OCI-LY3 (cell line): ENCODE results near the gene ANKRD18A.

Experiments
- EZH2phosphoT487 ChIP-seq: fragments of 200-600 bp; shearing (Covaris generic); IDR thresholded peaks from 2 replicates; pipeline ENCODE4 v1.6.1; 2018; ENCODE audit warnings: antibody characterized with exemption, mixed run types, low read depth
- TF ChIP-seq, protein P1 (sequence below): fragments of 200-600, 300-600 bp; sonication (generic); IDR thresholded peaks from 2 replicates; pipeline ENCODE4 v1.5.1; 2014; ENCODE audit warnings: antibody characterized with exemption, low read length, low read depth

- TF ChIP-seq, protein P1, sequence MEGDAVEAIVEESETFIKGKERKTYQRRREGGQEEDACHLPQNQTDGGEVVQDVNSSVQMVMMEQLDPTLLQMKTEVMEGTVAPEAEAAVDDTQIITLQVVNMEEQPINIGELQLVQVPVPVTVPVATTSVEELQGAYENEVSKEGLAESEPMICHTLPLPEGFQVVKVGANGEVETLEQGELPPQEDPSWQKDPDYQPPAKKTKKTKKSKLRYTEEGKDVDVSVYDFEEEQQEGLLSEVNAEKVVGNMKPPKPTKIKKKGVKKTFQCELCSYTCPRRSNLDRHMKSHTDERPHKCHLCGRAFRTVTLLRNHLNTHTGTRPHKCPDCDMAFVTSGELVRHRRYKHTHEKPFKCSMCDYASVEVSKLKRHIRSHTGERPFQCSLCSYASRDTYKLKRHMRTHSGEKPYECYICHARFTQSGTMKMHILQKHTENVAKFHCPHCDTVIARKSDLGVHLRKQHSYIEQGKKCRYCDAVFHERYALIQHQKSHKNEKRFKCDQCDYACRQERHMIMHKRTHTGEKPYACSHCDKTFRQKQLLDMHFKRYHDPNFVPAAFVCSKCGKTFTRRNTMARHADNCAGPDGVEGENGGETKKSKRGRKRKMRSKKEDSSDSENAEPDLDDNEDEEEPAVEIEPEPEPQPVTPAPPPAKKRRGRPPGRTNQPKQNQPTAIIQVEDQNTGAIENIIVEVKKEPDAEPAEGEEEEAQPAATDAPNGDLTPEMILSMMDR = no peak
- TF ChIP-seq EZH2phosphoT487 = no peak
Measured at GRCh38 chr9:38619556-38620447, 594 bp downstream of the ANKRD18A start.
